Activated CD4-positive, alpha-beta T cell treated with anti-CD3 and anti-CD28 coated beads, Interleukin-2, Interleukin-6, amounts not matched to agents 100 ng/mL and 50 ng/mL, durations not matched to agents 16 hours and 8 hours (primary cell): ENCODE data around the gene FNDC8.
"Not testable (repeated sequence)": the region's sequence is repeated elsewhere in the genome, so short reads cannot be mapped to it uniquely, and the experiment has no call there.

Experiments used
- DNase-seq: peaks from one replicate; pipeline ENCODE4 v3.0.0-alpha.2; 2020

Gene FNDC8

GRCh38 chr17:35144840-35145239 is 23.4 kb downstream of the FNDC8 start:
- no peak for DNase-seq

GRCh38 chr17:35146214-35146833 is 24.9 kb downstream of the FNDC8 start:
- DNase-seq, result no peak

- DNase-seq, result no peak
These were observed 26.0 kb downstream of the FNDC8 start, which contains the start of gene UNC45B for GRCh38 chr17:35147375-35147905. UNC45B (plus strand) TSS chr17:35147817; CDS start chr17:35148264, 447 bp downstream.

GRCh38 chr17:35148144-35148543 is 26.7 kb downstream of the FNDC8 start:
- no peak for DNase-seq

GRCh38 chr17:35149941-35150340 is 28.5 kb downstream of the FNDC8 start:
- no peak for DNase-seq

GRCh38 chr17:35151080-35151479 is 29.7 kb downstream of the FNDC8 start:
- DNase-seq, result not testable (repeated sequence)

GRCh38 chr17:35152421-35153140 is 31.2 kb downstream of the FNDC8 start:
- no peak for DNase-seq

- no peak for DNase-seq
These were observed 33.1 kb downstream of the FNDC8 start for GRCh38 chr17:35154196-35155165.

- DNase-seq, result no peak
These were observed 33.8 kb downstream of the FNDC8 start for GRCh38 chr17:35155246-35155645.

- DNase-seq, result no peak
These were observed 38.5 kb downstream of the FNDC8 start for GRCh38 chr17:35159940-35160339.

- peak; percentile 29 for DNase-seq
These were observed 39.2 kb downstream of the FNDC8 start for GRCh38 chr17:35160354-35161201.

- DNase-seq, result peak; percentile 32
These were observed 39.9 kb downstream of the FNDC8 start for GRCh38 chr17:35161281-35161761.

- no peak for DNase-seq
These were observed 41.3 kb downstream of the FNDC8 start for GRCh38 chr17:35162755-35163154.

- DNase-seq, result no peak
These were observed 42.5 kb downstream of the FNDC8 start for GRCh38 chr17:35163886-35164285.

GRCh38 chr17:35164716-35165115 is 43.3 kb downstream of the FNDC8 start:
- DNase-seq, result no peak

- no peak for DNase-seq
These were observed 45.1 kb downstream of the FNDC8 start for GRCh38 chr17:35166526-35166925.

- DNase-seq, result no peak
These were observed 45.6 kb downstream of the FNDC8 start for GRCh38 chr17:35167046-35167445.

GRCh38 chr17:35167666-35168065 is 46.3 kb downstream of the FNDC8 start:
- no peak for DNase-seq

GRCh38 chr17:35169835-35170363 is 48.5 kb downstream of the FNDC8 start:
- no peak for DNase-seq

GRCh38 chr17:35170968-35171771 is 49.8 kb downstream of the FNDC8 start:
- DNase-seq, result peak; percentile 45

- no peak for DNase-seq
These were observed 50.4 kb downstream of the FNDC8 start for GRCh38 chr17:35171834-35172233.
